GM23248 (cell line): Measurements from ENCODE around the gene ADAM12. TPM values are rescaled to one million over a fixed set of nuclear protein-coding genes. Genes with fewer than 3 reads are reported as not detected.

Source experiments
- DNase-seq: peaks from one replicate; pipeline ENCODE4 v3.0.0-alpha.2; 2015
- H2AFZ ChIP-seq: fragments of 200-600 bp; sonication (generic); 2 replicates; pipeline ENCODE4 v1.6.1; 2016; ENCODE audit warnings: antibody characterized with exemption
- H3F3A ChIP-seq: fragments of 200-600 bp; sonication (generic); 2 replicates; pipeline ENCODE4 v1.6.1; 2016; ENCODE audit warnings: mild to moderate bottlenecking, antibody characterized with exemption, mixed run types; ENCODE audit not compliant: insufficient read depth
- H3K27ac ChIP-seq: fragments of 200-600 bp; sonication (generic); 2 replicates; pipeline ENCODE4 v1.5.1; 2016; ENCODE audit warnings: mild to moderate bottlenecking
- H3K27me3 ChIP-seq: fragments of 200-600 bp; sonication (generic); replicated peaks from 2 replicates; pipeline ENCODE4 v1.6.1; 2016; ENCODE audit warnings: mild to moderate bottlenecking; ENCODE audit not compliant: insufficient read depth
- H3K36me3 ChIP-seq: fragments of 200-600 bp; sonication (generic); 2 replicates; pipeline ENCODE4 v1.6.1; 2016; ENCODE audit warnings: low read depth, mild to moderate bottlenecking
- H3K4me1 ChIP-seq: fragments of 200-600 bp; sonication (generic); 2 replicates; pipeline ENCODE4 v1.6.1; 2016; ENCODE audit warnings: mild to moderate bottlenecking; ENCODE audit not compliant: insufficient read depth
- H3K4me2 ChIP-seq: fragments of 200-600 bp; sonication (generic); one replicate; pipeline ENCODE4 v1.6.1; 2016; ENCODE audit warnings: mild to moderate bottlenecking; ENCODE audit not compliant: unreplicated experiment
- H3K4me3 ChIP-seq: fragments of 200-600 bp; sonication (generic); 2 replicates; pipeline ENCODE4 v1.5.1; 2016; ENCODE audit warnings: mild to moderate bottlenecking
- H3K79me2 ChIP-seq: fragments of 200-600 bp; sonication (generic); 2 replicates; pipeline ENCODE4 v1.6.1; 2016; ENCODE audit warnings: mild to moderate bottlenecking; ENCODE audit not compliant: insufficient read depth
- H3K9ac ChIP-seq: fragments of 200-600 bp; sonication (generic); 2 replicates; pipeline ENCODE4 v1.6.1; 2016; ENCODE audit warnings: mild to moderate bottlenecking
- H3K9me2 ChIP-seq: fragments of 200-600 bp; sonication (generic); 2 replicates; pipeline ENCODE4 v1.6.1; 2016; ENCODE audit warnings: mixed run types, mild to moderate bottlenecking, moderate library complexity; ENCODE audit not compliant: insufficient read depth
- H3K9me3 ChIP-seq: fragments of 200-600 bp; sonication (generic); one replicate; pipeline ENCODE4 v1.6.1; 2017; ENCODE audit warnings: low read depth
- H4K20me1 ChIP-seq: fragments of 200-600 bp; sonication (generic); 2 replicates; pipeline ENCODE4 v1.6.0; 2016; ENCODE audit not compliant: insufficient read depth
- EZH2 ChIP-seq: fragments of 200-600 bp; sonication (generic); IDR thresholded peaks from 2 replicates; pipeline ENCODE4 v1.6.1; 2018; ENCODE audit warnings: antibody characterized with exemption, mild to moderate bottlenecking; ENCODE audit not compliant: insufficient read depth, poor library complexity, severe bottlenecking
- EZH2phosphoT487 ChIP-seq: fragments of 200-600 bp; sonication (generic); IDR thresholded peaks from 2 replicates; pipeline ENCODE4 v1.6.1; 2018; ENCODE audit warnings: antibody characterized with exemption, moderate library complexity, mild to moderate bottlenecking, low read depth; ENCODE audit not compliant: insufficient read depth
- WGBS, 2 experiments: methylation state at CpG; one replicate each; pipeline ENCODE4 v1.1.6; 2015 to 2017; ENCODE audit warnings: low lambda C conversion rate in 2 of 2, low coverage in 1 of 2; ENCODE audit errors: missing lambda C conversion rate in 2 of 2; 5-methylcytosine and 5-hydroxymethylcytosine counted together
- in situ Hi-C: fragments of 300-500 bp; cut with MboI; formaldehyde crosslinking; loops from 2 replicates; pipeline ENCODE4 v1.15.0; 2020
- polyA plus RNA-seq: library from polyadenylated mRNA; unstranded; fragments of >200 nt; fragmentation: Nextera tagmentation; extraction: Ambion mirVana; gene quantifications from 2 replicates; pipeline ENCODE4 v1.2.1, GENCODE V29; 2016
- total RNA-seq: library from RNA; depleted of rRNA; stranded (reverse); fragments of >200 nt; shearing (Covaris generic); gene quantifications from 2 replicates; pipeline ENCODE4 v1.2.3, GENCODE V29; 2014

Gene ADAM12
- total and polyA plus RNA-seq, 2 experiments from 2014 or later: 58.4 to 127 TPM

DNA sequence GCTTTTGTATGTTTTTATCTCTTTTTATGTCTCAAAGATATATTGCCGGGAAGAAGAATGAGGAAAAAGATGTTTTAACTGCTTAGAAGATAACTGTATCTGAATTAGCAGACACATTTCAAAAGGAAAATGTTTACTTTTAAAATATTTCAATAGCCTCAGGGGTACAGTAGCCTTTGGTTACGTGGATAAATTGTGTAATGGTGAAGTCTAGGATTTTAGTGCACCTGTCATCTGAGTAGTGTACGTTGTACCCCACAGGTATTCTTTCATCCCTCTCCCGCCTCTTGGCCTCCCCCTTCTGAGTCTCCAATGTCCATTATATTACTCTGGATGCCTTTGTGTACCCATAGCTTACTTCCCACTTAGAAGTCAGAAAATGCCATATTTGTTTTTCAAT is 269.8 kb downstream of the ADAM12 start:
- Histone ChIP-seq H2AFZ (no peak overlapping the region), H3F3A (peaks cover 55% of the 10 kb centered on the region; the same call in 1 of the 2 replicates), H3K27me3 (no peaks in the 10 kb centered on the region), H4K20me1 (no peaks in the 10 kb centered on the region), H3K4me1 (peaks cover 17% of the 10 kb centered on the region), H3K27ac (no peak overlapping the region), H3K9me3 (no peaks in the 10 kb centered on the region), H3K4me3 (no peak overlapping the region), H3K9ac (no peak overlapping the region), H3K9me2 (no peaks in the 10 kb centered on the region), H3K79me2 (no peaks in the 10 kb centered on the region), H3K4me2 (no peak overlapping the region), H3K36me3 (0 out of 2 replicates have a peak, but pooled peaks cover 14% of the 10 kb centered on the region)
- WGBS, 2 experiments: 96 to 98% methylated on average over 4 of the region's 4 CpGs
- no peak for DNase-seq
- in situ Hi-C loops: no loop called here
- TF ChIP-seq EZH2 (no peak), EZH2phosphoT487 (no peak)

DNA sequence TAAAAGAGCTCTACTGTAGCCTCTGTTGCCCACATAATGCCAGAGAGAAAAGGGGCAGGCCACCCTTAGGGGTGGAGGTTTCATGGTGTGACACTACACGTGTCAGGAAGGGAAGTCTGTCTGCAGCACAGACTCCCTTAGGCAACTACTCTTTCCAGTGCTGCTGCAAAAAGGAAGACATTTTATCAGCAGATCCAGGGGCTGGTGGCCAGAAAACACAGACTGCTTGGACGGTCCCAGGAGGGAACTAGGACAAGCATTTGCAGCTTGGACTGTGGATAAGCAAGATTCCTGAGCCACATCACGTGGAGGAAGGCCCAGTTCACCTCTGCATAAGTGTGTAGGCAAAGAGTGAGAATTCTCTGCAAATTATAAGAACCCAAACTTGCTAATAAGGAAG is 271.1 kb downstream of the ADAM12 start:
- Histone ChIP-seq H3K4me2 (no peak overlapping the region), H3K27ac (no peak overlapping the region), H3K27me3 (no peaks in the 10 kb centered on the region), H3K9me3 (no peaks in the 10 kb centered on the region), H3K9me2 (no peaks in the 10 kb centered on the region), H3F3A (peaks cover 46% of the 10 kb centered on the region; the same call in 1 of the 2 replicates), H3K9ac (no peak overlapping the region), H3K4me1 (peaks cover 9% of the 10 kb centered on the region), H3K4me3 (no peak overlapping the region), H2AFZ (no peak overlapping the region), H4K20me1 (no peaks in the 10 kb centered on the region), H3K79me2 (no peaks in the 10 kb centered on the region), H3K36me3 (0 out of 2 replicates have a peak, but pooled peaks cover 14% of the 10 kb centered on the region)
- in situ Hi-C loops: no loop called here
- TF ChIP-seq EZH2phosphoT487: no peak
- TF ChIP-seq EZH2: no peak
- WGBS, 2 experiments: 74 to 83% methylated on average over 3 of the region's 3 CpGs
- no peak for DNase-seq

- TF ChIP-seq EZH2phosphoT487: no peak
- no peak for TF ChIP-seq EZH2
- 0 out of 2 replicates have a peak, but pooled peaks cover 8% of the 10 kb centered on the region for H3K79me2 ChIP-seq
These were observed 272.4 kb downstream of the ADAM12 start for GRCh38 chr10:126115886-126116285.

DNA sequence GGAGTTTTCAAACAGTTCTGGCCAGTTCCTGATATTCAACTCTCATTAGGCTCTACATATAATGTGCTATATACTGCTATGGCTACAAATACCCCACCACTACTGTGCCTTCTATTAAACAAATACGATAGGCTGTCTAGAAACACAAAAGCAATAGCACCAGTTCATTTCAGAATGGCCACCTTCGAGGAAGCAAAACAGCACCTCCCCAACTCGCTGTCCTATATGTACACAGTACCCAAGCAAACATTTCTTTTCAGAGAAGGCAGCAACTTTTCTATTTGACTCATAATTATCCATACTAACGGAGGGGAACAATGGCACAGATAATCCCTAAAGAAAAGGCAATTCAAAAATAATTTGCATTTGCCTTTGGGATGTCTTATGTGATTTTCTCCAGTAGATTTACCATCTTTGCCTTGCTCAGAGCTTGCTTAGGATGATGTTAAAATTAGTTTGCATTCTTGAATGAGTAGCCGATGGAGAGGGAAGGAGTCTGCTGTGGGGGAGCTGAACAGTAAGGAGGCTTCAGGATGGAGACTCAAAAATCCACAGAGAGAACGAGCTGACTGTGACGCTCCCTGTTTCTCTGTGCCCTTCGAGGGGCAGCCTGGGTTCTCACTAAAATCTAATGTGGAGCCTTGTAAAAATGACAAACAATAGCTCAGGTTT is 273.3 kb downstream of the ADAM12 start:
- TF ChIP-seq EZH2phosphoT487 (no peak), EZH2 (no peak)
- 83 to 85% methylated on average over 8 of the region's 8 CpGs for WGBS, 2 experiments
- in situ Hi-C loops: no loop called here

More at GRCh38 chr10:126115886-126116285, 272.4 kb downstream of the ADAM12 start:
- no peak overlapping the region for H3K9ac ChIP-seq
- no peaks in the 10 kb centered on the region for H3K9me3 ChIP-seq
- no peak overlapping the region for H3K4me3 ChIP-seq
- H4K20me1 ChIP-seq: no peaks in the 10 kb centered on the region
- H3F3A ChIP-seq: peaks cover 48% of the 10 kb centered on the region; the same call in 1 of the 2 replicates
- no peaks in the 10 kb centered on the region for H3K27me3 ChIP-seq
- 94 to 97% methylated on average over 6 of the region's 6 CpGs for WGBS, 2 experiments
- no peak for DNase-seq
- no peak overlapping the region for H3K27ac ChIP-seq
- H3K9me2 ChIP-seq: no peaks in the 10 kb centered on the region
- in situ Hi-C loops: no loop called here
- H3K4me1 ChIP-seq: peaks cover 11% of the 10 kb centered on the region
- no peak overlapping the region for H2AFZ ChIP-seq
- no peak overlapping the region for H3K4me2 ChIP-seq
- H3K36me3 ChIP-seq: 0 out of 2 replicates have a peak, but pooled peaks cover 14% of the 10 kb centered on the region

More for the DNA sequence above, 273.3 kb downstream of the ADAM12 start:
- peaks cover 19% of the 10 kb centered on the region for H3K4me1 ChIP-seq
- H3K9me3 ChIP-seq: no peaks in the 10 kb centered on the region
- H3K79me2 ChIP-seq: 0 out of 2 replicates have a peak, but pooled peaks cover 8% of the 10 kb centered on the region
- no peak for DNase-seq
- H3K27me3 ChIP-seq: no peaks in the 10 kb centered on the region
- no peak overlapping the region for H3K4me2 ChIP-seq
- no peak overlapping the region for H3K4me3 ChIP-seq
- H2AFZ ChIP-seq: no peak overlapping the region
- H3K9ac ChIP-seq: no peak overlapping the region
- no peak overlapping the region for H3K27ac ChIP-seq
- H3F3A ChIP-seq: peaks cover 46% of the 10 kb centered on the region; the same call in 1 of the 2 replicates
- no peaks in the 10 kb centered on the region for H3K9me2 ChIP-seq
- H3K36me3 ChIP-seq: 0 out of 2 replicates have a peak, but pooled peaks cover 14% of the 10 kb centered on the region
- no peaks in the 10 kb centered on the region for H4K20me1 ChIP-seq
